Measurements from ENCODE around the gene LRRK1.

DNA sequence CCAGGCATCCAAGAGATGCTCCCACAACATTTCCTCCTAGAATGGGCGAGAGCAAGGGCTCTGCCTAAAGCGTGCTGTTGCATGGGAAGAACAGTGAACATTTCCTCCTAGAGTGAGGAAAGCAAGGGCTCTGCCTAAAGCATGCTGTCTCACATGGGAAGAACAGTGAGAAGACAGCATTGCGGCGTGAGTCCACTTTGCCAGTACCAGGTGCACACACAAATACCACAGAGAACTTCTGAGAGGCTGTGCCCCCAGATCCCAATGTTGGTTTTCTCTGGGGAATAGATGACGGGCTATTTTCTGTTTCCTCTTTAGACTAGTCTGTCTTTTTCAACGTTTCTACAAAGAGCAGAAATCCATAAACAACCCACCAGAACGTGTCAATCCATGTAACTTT is 142.9 kb downstream of the LRRK1 start:
- TF ChIP-seq POLR2AphosphoS5 (IDR thresholded peaks at IDR 0.05; ENCODE audit: low read depth, low read length) (no peak), POLR2A (IDR thresholded peaks at IDR 0.05; ENCODE audit: low read depth, low read length) (no peak), TAF1 (IDR thresholded peaks at IDR 0.05; ENCODE audit: low read depth, low read length) (no peak), SPI1 (IDR thresholded peaks at IDR 0.05; ENCODE audit: low read depth, low read length) (no peak), PAX5 (IDR thresholded peaks at IDR 0.05; ENCODE audit: insufficient read depth, low read length, severe bottlenecking) (no peak)

Data from GM12891 (cell line).